OCI-LY1 (cell line): ENCODE measurements around the gene NACC2.

Experiments used
- H2AFZ ChIP-seq: fragments of 200-600 bp; sonication (generic), shearing (Covaris generic); 2 replicates; pipeline ENCODE4 v1.6.0; 2014; ENCODE audit warnings: antibody characterized with exemption, mild to moderate bottlenecking, low read length
- H3F3A ChIP-seq: fragments of 200-600 bp; sonication (generic), shearing (Covaris generic); 2 replicates; pipeline ENCODE4 v1.6.0; 2014; ENCODE audit warnings: mild to moderate bottlenecking, antibody characterized with exemption, low read length, moderate library complexity; ENCODE audit not compliant: insufficient read depth
- H3K27ac ChIP-seq: fragments of 200-600 bp; sonication (generic); 2 replicates; pipeline ENCODE4 v1.5.1; 2014; ENCODE audit warnings: low read length, mixed run types, mild to moderate bottlenecking, low read depth; ENCODE audit not compliant: poor library complexity, severe bottlenecking
- H3K27me3 ChIP-seq: fragments of 200-600 bp; sonication (generic); 2 replicates; pipeline ENCODE4 v1.6.0; 2014; ENCODE audit warnings: antibody characterized with exemption, mild to moderate bottlenecking, low read length, moderate library complexity; ENCODE audit not compliant: insufficient read depth
- H3K36me3 ChIP-seq: fragments of 200-600 bp; sonication (generic); 2 replicates; pipeline ENCODE4 v1.6.1; 2014; ENCODE audit warnings: mild to moderate bottlenecking, antibody characterized with exemption, low read length, moderate library complexity, mixed read lengths; ENCODE audit not compliant: insufficient read depth
- H3K4me1 ChIP-seq: fragments of 200-600 bp; sonication (generic); 2 replicates; pipeline ENCODE4 v1.5.1; 2014; ENCODE audit warnings: mild to moderate bottlenecking, low read length, moderate library complexity; ENCODE audit not compliant: insufficient read depth, severe bottlenecking
- H3K4me2 ChIP-seq: fragments of 200-600 bp; sonication (generic), shearing (Covaris generic); 2 replicates; pipeline ENCODE4 v1.6.1; 2014; ENCODE audit warnings: low read length
- H3K4me3 ChIP-seq: fragments of 200-600 bp; sonication (generic); 2 replicates; pipeline ENCODE4 v1.5.1; 2014; ENCODE audit warnings: low read length, low read depth, mild to moderate bottlenecking, mixed read lengths; ENCODE audit not compliant: poor library complexity, severe bottlenecking
- H3K79me2 ChIP-seq: fragments of 200-600 bp; shearing (Covaris generic); 2 replicates; pipeline ENCODE4 v1.6.1; 2016; ENCODE audit warnings: mixed run types, low read length, mixed read lengths; ENCODE audit not compliant: insufficient read depth
- H3K9ac ChIP-seq: fragments of 200-600 bp; sonication (generic), shearing (Covaris generic); 2 replicates; pipeline ENCODE4 v1.6.1; 2014; ENCODE audit warnings: mild to moderate bottlenecking, low read length, mixed read lengths
- H3K9me2 ChIP-seq: fragments of 200-600 bp; sonication (generic), shearing (Covaris generic); 2 replicates; pipeline ENCODE4 v1.6.1; 2014; ENCODE audit warnings: low read depth, mild to moderate bottlenecking, low read length, mixed read lengths
- H3K9me3 ChIP-seq: fragments of 200-600 bp; shearing (Covaris generic); 2 replicates; pipeline ENCODE4 v1.6.1; 2014; ENCODE audit warnings: low read length, mixed read lengths
- H4K20me1 ChIP-seq: fragments of 200-600 bp; sonication (generic), shearing (Covaris generic); 2 replicates; pipeline ENCODE4 v1.6.0; 2016; ENCODE audit warnings: mild to moderate bottlenecking, low read length; ENCODE audit not compliant: insufficient read depth
- CTCF ChIP-seq: fragments of 200-600 bp; sonication (generic), shearing (Covaris generic); IDR thresholded peaks from 2 replicates; pipeline ENCODE4 v1.5.1; 2017; ENCODE audit warnings: mild to moderate bottlenecking, antibody characterized with exemption, low read length, moderate library complexity, mixed read lengths
- EZH2 ChIP-seq: fragments of 200-600 bp; sonication (generic), shearing (Covaris generic); IDR thresholded peaks from 2 replicates; pipeline ENCODE4 v1.8.0; 2017; ENCODE audit warnings: borderline replicate concordance, mixed run types, mild to moderate bottlenecking, antibody characterized with exemption, low read length, moderate library complexity, mixed read lengths

Gene NACC2

DNA sequence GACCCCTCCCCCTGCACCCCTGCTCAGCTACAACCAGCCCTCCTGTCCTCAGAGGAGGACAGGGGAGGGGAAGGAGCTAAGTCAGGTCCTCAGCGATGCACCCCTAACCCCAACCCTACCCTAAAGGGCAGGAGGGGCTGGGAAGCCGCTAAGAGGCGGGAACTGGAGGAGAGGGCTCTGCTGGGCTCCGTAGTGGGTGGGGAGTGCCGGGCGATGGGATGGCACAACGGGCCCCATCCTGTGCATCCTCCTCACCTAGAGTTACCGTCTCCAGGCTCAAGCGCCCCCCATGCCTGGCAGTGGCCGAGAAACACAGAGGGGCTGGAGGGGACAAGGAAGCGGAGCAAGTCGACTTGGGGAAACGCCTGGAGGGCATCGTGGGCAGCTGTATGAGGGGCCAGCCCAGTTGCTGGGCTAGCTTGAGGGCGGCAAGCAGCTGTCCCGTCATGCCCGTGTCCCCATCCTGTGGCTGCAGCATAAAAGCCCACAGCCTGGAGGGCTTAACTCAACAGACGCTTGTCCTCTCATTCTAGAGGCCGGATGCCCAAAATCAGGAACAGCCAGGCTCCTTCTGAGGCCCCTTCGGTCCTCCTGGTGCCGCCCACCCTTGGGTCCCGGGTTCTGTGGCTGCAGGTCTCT lies 110.9 kb downstream of the NACC2 start:
- Histone ChIP-seq H3K4me2 (no peak overlapping the region), H3K79me2 (no peaks in the 10 kb centered on the region), H3K27me3 (0 out of 2 replicates have a peak, but pooled peaks cover 5% of the 10 kb centered on the region), H3K9me2 (no peaks in the 10 kb centered on the region), H3F3A (no peaks in the 10 kb centered on the region), H3K4me3 (no peak overlapping the region), H4K20me1 (no peaks in the 10 kb centered on the region), H3K9ac (no peak overlapping the region), H3K4me1 (no peaks in the 10 kb centered on the region), H3K27ac (no peak overlapping the region), H3K36me3 (no peaks in the 10 kb centered on the region), H3K9me3 (no peaks in the 10 kb centered on the region), H2AFZ (no peak overlapping the region)
- TF ChIP-seq CTCF (no peak), EZH2 (no peak)

- Histone ChIP-seq H2AFZ (no peak overlapping the region), H3F3A (no peaks in the 10 kb centered on the region), H3K36me3 (no peaks in the 10 kb centered on the region), H3K9me3 (no peaks in the 10 kb centered on the region), H3K4me2 (no peak overlapping the region), H3K4me3 (no peak overlapping the region), H3K9ac (no peak overlapping the region), H4K20me1 (no peaks in the 10 kb centered on the region), H3K9me2 (no peaks in the 10 kb centered on the region), H3K27ac (no peak overlapping the region), H3K27me3 (0 out of 2 replicates have a peak, but pooled peaks cover 5% of the 10 kb centered on the region), H3K4me1 (no peaks in the 10 kb centered on the region), H3K79me2 (no peaks in the 10 kb centered on the region)
- no peak for TF ChIP-seq CTCF
Measured at GRCh38 chr9:135983208-135984071, 111.6 kb downstream of the NACC2 start.

DNA sequence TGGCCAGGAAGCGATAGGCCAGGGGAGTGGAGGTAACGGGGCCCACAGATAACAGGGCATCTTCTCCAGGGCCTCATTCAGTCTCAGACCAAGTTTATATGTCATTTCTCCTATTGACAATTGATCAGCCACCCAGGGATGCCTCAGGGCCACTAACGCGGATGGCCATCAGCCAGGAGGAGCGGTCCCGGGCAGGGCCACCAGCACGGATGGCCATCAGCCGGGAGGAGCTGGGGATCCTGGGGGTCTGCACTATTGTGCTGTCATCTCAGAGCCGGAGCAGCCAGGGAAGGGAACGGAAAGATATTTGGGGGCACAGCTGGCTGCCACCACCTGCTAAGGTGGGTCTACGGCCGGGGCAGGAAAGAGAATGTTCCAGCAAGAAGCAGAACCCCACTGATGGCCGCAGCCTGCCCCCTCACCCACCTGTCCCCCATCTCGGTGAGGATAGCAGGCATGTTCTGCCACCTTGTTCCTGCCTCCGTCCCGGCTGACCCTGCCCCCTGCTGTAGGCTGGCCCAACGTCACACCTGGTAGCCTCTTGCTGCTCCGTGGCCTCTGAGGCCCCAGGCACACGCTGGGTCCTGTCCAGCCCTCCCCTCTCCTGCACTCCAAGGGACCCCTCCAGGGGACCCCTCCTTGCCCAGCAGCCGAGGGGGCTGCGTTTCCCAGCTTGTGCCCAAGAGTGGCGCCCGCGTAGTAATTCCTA lies 112.4 kb downstream of the NACC2 start:
- Histone ChIP-seq H3F3A (no peaks in the 10 kb centered on the region), H2AFZ (no peak overlapping the region), H3K9me2 (no peaks in the 10 kb centered on the region), H3K4me3 (no peak overlapping the region), H3K79me2 (no peaks in the 10 kb centered on the region), H3K4me2 (no peak overlapping the region), H3K27ac (no peak overlapping the region), H3K9ac (no peak overlapping the region), H3K4me1 (no peaks in the 10 kb centered on the region), H3K27me3 (no peaks in the 10 kb centered on the region), H4K20me1 (no peaks in the 10 kb centered on the region), H3K36me3 (no peaks in the 10 kb centered on the region), H3K9me3 (no peaks in the 10 kb centered on the region)
- TF ChIP-seq CTCF (no peak), EZH2 (no peak)
